GM21717 (cell line): Measurements from ENCODE around the gene PRDM2.

Experiments used
- ATAC-seq: cut with Tn5 transposase; IDR thresholded peaks from one replicate; pipeline ENCODE4 v1.9.1; 2021; ENCODE audit warnings: mild to moderate bottlenecking, moderate library complexity; ENCODE audit not compliant: unreplicated experiment

The PRDM2 gene

GRCh38 chr1:13762642-13763041 is 62.7 kb downstream of the PRDM2 start:
- no peak for ATAC-seq

GRCh38 chr1:13763222-13763621 is 63.2 kb downstream of the PRDM2 start:
- ATAC-seq: no peak

- no peak for ATAC-seq
Observed at GRCh38 chr1:13763991-13764390, 64.0 kb downstream of the PRDM2 start.

GRCh38 chr1:13764588-13765332 is 64.8 kb downstream of the PRDM2 start:
- ATAC-seq: no peak

- no peak for ATAC-seq
Observed at GRCh38 chr1:13766592-13767564, 66.9 kb downstream of the PRDM2 start.

- no peak for ATAC-seq
Observed at GRCh38 chr1:13769212-13769611, 69.2 kb downstream of the PRDM2 start.

- no peak for ATAC-seq
Observed at GRCh38 chr1:13769830-13770229, 69.8 kb downstream of the PRDM2 start.

- no peak for ATAC-seq
Observed at GRCh38 chr1:13770743-13771142, 70.8 kb downstream of the PRDM2 start.

- no peak for ATAC-seq
Observed at GRCh38 chr1:13771745-13772144, 71.8 kb downstream of the PRDM2 start.

- ATAC-seq: no peak
Observed at GRCh38 chr1:13772271-13772670, 72.3 kb downstream of the PRDM2 start.

GRCh38 chr1:13774121-13774520 is 74.1 kb downstream of the PRDM2 start:
- no peak for ATAC-seq

- ATAC-seq: no peak
Observed at GRCh38 chr1:13775459-13775858, 75.5 kb downstream of the PRDM2 start.

- ATAC-seq: no peak
Observed at GRCh38 chr1:13775916-13776315, 75.9 kb downstream of the PRDM2 start.

GRCh38 chr1:13778431-13778830 is 78.4 kb downstream of the PRDM2 start:
- no peak for ATAC-seq

- ATAC-seq: no peak
Observed at GRCh38 chr1:13779930-13780329, 79.9 kb downstream of the PRDM2 start.

GRCh38 chr1:13780780-13781179 is 80.8 kb downstream of the PRDM2 start:
- no peak for ATAC-seq

- ATAC-seq: no peak
Observed at GRCh38 chr1:13781228-13781627, 81.2 kb downstream of the PRDM2 start.

- no peak for ATAC-seq
Observed at GRCh38 chr1:13781907-13782633, 82.1 kb downstream of the PRDM2 start.

- no peak for ATAC-seq
Observed at GRCh38 chr1:13782634-13783360, 82.8 kb downstream of the PRDM2 start.

GRCh38 chr1:13783551-13783950 is 83.6 kb downstream of the PRDM2 start:
- no peak for ATAC-seq

- ATAC-seq: no peak
Observed at GRCh38 chr1:13784971-13785370, 85.0 kb downstream of the PRDM2 start.
